ENCODE data around the gene C2orf49.

The C2orf49 gene

GRCh38 chr2:105357122-105357521, 19.8 kb downstream of the C2orf49 start:
- Histone ChIP-seq H3K9me3 (ENCODE audit: control insufficient read depth, low read length) (no peaks in the 10 kb centered on the region), H3K79me2 (no peaks in the 10 kb centered on the region), H3K4me1 (no peaks in the 10 kb centered on the region), H2AFZ (no peak overlapping the region), H3K4me3 (ENCODE audit: low read depth, low read length) (no peak overlapping the region), H3K9ac (no peak overlapping the region), H3K27ac (no peak overlapping the region), H3K4me2 (ENCODE audit: low read length) (no peak overlapping the region), H3K27me3 (ENCODE audit: control insufficient read depth, insufficient read depth, low read length) (no peaks in the 10 kb centered on the region), H3K36me3 (ENCODE audit: control insufficient read depth, insufficient read depth, low read length) (no peaks in the 10 kb centered on the region)
- no peak for TF ChIP-seq CTCF (IDR thresholded peaks at IDR 0.05)

GRCh38 chr2:105358593-105358992, 21.3 kb downstream of the C2orf49 start:
- no peaks in the 10 kb centered on the region for H3K36me3 ChIP-seq (ENCODE audit: control insufficient read depth, insufficient read depth, low read length)
- no peaks in the 10 kb centered on the region for H3K9me3 ChIP-seq (ENCODE audit: control insufficient read depth, low read length)
- H3K27ac ChIP-seq: no peak overlapping the region
- no peaks in the 10 kb centered on the region for H3K4me1 ChIP-seq
- no peak overlapping the region for H3K4me2 ChIP-seq (ENCODE audit: low read length)
- H3K4me3 ChIP-seq (ENCODE audit: low read depth, low read length): no peak overlapping the region
- no peak for TF ChIP-seq CTCF (IDR thresholded peaks at IDR 0.05)
- no peaks in the 10 kb centered on the region for H3K79me2 ChIP-seq
- no peak overlapping the region for H3K9ac ChIP-seq
- no peaks in the 10 kb centered on the region for H3K27me3 ChIP-seq (ENCODE audit: control insufficient read depth, insufficient read depth, low read length)
- no peak overlapping the region for H2AFZ ChIP-seq

- Histone ChIP-seq H3K79me2 (no peaks in the 10 kb centered on the region), H3K27me3 (ENCODE audit: control insufficient read depth, insufficient read depth, low read length) (no peaks in the 10 kb centered on the region), H3K27ac (no peak overlapping the region), H3K9ac (no peak overlapping the region), H3K4me1 (no peaks in the 10 kb centered on the region), H3K4me3 (ENCODE audit: low read depth, low read length) (no peak overlapping the region), H3K36me3 (ENCODE audit: control insufficient read depth, insufficient read depth, low read length) (no peaks in the 10 kb centered on the region), H2AFZ (no peak overlapping the region), H3K4me2 (ENCODE audit: low read length) (no peak overlapping the region), H3K9me3 (ENCODE audit: control insufficient read depth, low read length) (no peaks in the 10 kb centered on the region)
- no peak for TF ChIP-seq CTCF (IDR thresholded peaks at IDR 0.05)
These were observed 24.0 kb downstream of the C2orf49 start for GRCh38 chr2:105361102-105361889.

GRCh38 chr2:105362862-105363591, 25.7 kb downstream of the C2orf49 start:
- no peak overlapping the region for H2AFZ ChIP-seq
- no peaks in the 10 kb centered on the region for H3K79me2 ChIP-seq
- no peak overlapping the region for H3K27ac ChIP-seq
- no peak overlapping the region for H3K4me3 ChIP-seq (ENCODE audit: low read depth, low read length)
- H3K27me3 ChIP-seq (ENCODE audit: control insufficient read depth, insufficient read depth, low read length): no peaks in the 10 kb centered on the region
- TF ChIP-seq CTCF (IDR thresholded peaks at IDR 0.05): no peak
- no peak overlapping the region for H3K9ac ChIP-seq
- H3K9me3 ChIP-seq (ENCODE audit: control insufficient read depth, low read length): no peaks in the 10 kb centered on the region
- H3K4me2 ChIP-seq (ENCODE audit: low read length): no peak overlapping the region
- no peaks in the 10 kb centered on the region for H3K4me1 ChIP-seq
- H3K36me3 ChIP-seq (ENCODE audit: control insufficient read depth, insufficient read depth, low read length): no peaks in the 10 kb centered on the region

Measured in parathyroid adenoma (tissue), 2 donors.